SU-DHL-6 (cell line): ENCODE data around the gene ATP1B3.

Experiments
- H2AFZ ChIP-seq: fragments of 200-600 bp; sonication (generic); 2 replicates; pipeline ENCODE4 v1.6.1; 2014; ENCODE audit warnings: low read depth, mild to moderate bottlenecking, moderate library complexity, mixed read lengths, antibody characterized with exemption, low read length; ENCODE audit not compliant: severe bottlenecking
- H3F3A ChIP-seq: fragments of 200-600 bp; shearing (Covaris generic); 2 replicates; pipeline ENCODE4 v1.6.0; 2016; ENCODE audit warnings: antibody characterized with exemption, mild to moderate bottlenecking; ENCODE audit not compliant: insufficient read depth
- H3K27ac ChIP-seq: fragments of 200-600 bp; sonication (generic); 2 replicates; pipeline ENCODE4 v1.5.1; 2016; ENCODE audit warnings: low read depth, mild to moderate bottlenecking, low read length, moderate library complexity, mixed read lengths
- H3K27me3 ChIP-seq: fragments of 200-600 bp; sonication (generic), shearing (Covaris generic); 2 replicates; pipeline ENCODE4 v1.6.0; 2014; ENCODE audit warnings: mild to moderate bottlenecking, low read length
- H3K36me3 ChIP-seq: fragments of 200-600 bp; sonication (generic); 2 replicates; pipeline ENCODE4 v1.6.1; 2014; ENCODE audit warnings: mild to moderate bottlenecking, low read length, mixed read lengths
- H3K4me2 ChIP-seq: fragments of 300-600, 200-600 bp; shearing (Covaris generic), sonication (generic); 2 replicates; pipeline ENCODE4 v1.6.0; 2014; ENCODE audit warnings: low read length, low read depth, mild to moderate bottlenecking; ENCODE audit not compliant: poor library complexity, severe bottlenecking
- H3K4me3 ChIP-seq: fragments of 200-600 bp; sonication (generic); 2 replicates; pipeline ENCODE4 v1.5.1; 2014; ENCODE audit warnings: antibody characterized with exemption, low read length, mild to moderate bottlenecking, mixed read lengths; ENCODE audit not compliant: insufficient read depth, poor library complexity, severe bottlenecking
- H3K79me2 ChIP-seq: fragments of 200-600 bp; sonication (generic); 2 replicates; pipeline ENCODE4 v1.6.1; 2014; ENCODE audit warnings: mild to moderate bottlenecking, low read length, moderate library complexity; ENCODE audit not compliant: insufficient read depth
- H3K9ac ChIP-seq: fragments of 200-600 bp; sonication (generic); 2 replicates; pipeline ENCODE4 v1.7.0; 2014; ENCODE audit warnings: mild to moderate bottlenecking, low read length
- H3K9me2 ChIP-seq: fragments of 200-600 bp; sonication (generic); replicated peaks from 2 replicates; pipeline ENCODE4 v1.6.1; 2014; ENCODE audit warnings: low read length; ENCODE audit not compliant: insufficient read depth
- H3K9me3 ChIP-seq: fragments of 200-600 bp; sonication (generic); 2 replicates; pipeline ENCODE4 v1.6.1; 2014; ENCODE audit warnings: low read length, mixed read lengths; ENCODE audit not compliant: insufficient read depth
- H4K20me1 ChIP-seq: fragments of 200-600 bp; sonication (generic); 2 replicates; pipeline ENCODE4 v1.6.1; 2014; ENCODE audit warnings: low read depth, mild to moderate bottlenecking, antibody characterized with exemption, low read length, moderate library complexity, mixed read lengths
- EZH2phosphoT487 ChIP-seq: fragments of 200-600 bp; sonication (generic), shearing (Covaris generic); conservative IDR thresholded peaks from 2 replicates; pipeline ENCODE4 v1.6.1; 2018; ENCODE audit warnings: mild to moderate bottlenecking, antibody characterized with exemption, low read length, moderate library complexity, mixed read lengths
- TF ChIP-seq, protein P1 (sequence below): fragments of 200-600 bp; sonication (generic); IDR thresholded peaks from one replicate; pipeline ENCODE4 v1.5.1; 2017; ENCODE audit warnings: antibody characterized with exemption, mild to moderate bottlenecking, low read length, moderate library complexity; ENCODE audit not compliant: insufficient read depth, poor library complexity, severe bottlenecking

Gene ATP1B3

DNA sequence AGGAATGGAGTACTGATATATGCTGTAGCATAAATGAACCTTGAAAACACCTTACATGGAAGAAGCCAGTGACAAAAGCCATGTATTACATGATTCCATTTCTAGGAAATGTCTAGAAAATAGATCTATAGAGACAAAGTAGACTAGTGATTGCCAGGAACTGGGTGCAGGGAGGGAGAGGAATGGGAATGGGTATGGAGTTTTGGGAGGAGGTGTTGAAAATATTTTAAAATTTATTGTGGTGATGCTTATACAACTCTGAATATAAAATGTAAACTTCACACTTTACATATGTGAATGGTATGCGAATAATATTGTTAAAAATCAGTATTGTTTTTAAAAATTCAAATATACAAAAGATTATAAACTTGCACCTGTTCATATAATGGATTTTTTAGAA, 22.5 kb downstream of the ATP1B3 start:
- Histone ChIP-seq H4K20me1 (no peaks in the 10 kb centered on the region), H3K9me3 (no peaks in the 10 kb centered on the region), H3K4me2 (no peak overlapping the region), H3K9me2 (no peaks in the 10 kb centered on the region), H3K36me3 (peaks cover 23% of the 10 kb centered on the region), H3K27me3 (no peaks in the 10 kb centered on the region), H3F3A (no peaks in the 10 kb centered on the region), H3K4me3 (no peak overlapping the region), H3K9ac (no peak overlapping the region), H3K27ac (no peak overlapping the region), H2AFZ (no peak overlapping the region), H3K79me2 (peaks cover 76% of the 10 kb centered on the region)
- TF ChIP-seq, protein P1, sequence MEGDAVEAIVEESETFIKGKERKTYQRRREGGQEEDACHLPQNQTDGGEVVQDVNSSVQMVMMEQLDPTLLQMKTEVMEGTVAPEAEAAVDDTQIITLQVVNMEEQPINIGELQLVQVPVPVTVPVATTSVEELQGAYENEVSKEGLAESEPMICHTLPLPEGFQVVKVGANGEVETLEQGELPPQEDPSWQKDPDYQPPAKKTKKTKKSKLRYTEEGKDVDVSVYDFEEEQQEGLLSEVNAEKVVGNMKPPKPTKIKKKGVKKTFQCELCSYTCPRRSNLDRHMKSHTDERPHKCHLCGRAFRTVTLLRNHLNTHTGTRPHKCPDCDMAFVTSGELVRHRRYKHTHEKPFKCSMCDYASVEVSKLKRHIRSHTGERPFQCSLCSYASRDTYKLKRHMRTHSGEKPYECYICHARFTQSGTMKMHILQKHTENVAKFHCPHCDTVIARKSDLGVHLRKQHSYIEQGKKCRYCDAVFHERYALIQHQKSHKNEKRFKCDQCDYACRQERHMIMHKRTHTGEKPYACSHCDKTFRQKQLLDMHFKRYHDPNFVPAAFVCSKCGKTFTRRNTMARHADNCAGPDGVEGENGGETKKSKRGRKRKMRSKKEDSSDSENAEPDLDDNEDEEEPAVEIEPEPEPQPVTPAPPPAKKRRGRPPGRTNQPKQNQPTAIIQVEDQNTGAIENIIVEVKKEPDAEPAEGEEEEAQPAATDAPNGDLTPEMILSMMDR, result no peak
- TF ChIP-seq EZH2phosphoT487, result no peak

- no peak overlapping the region for H2AFZ ChIP-seq
- H3K79me2 ChIP-seq, result peaks cover 64% of the 10 kb centered on the region
- no peak overlapping the region for H3K27ac ChIP-seq
- no peaks in the 10 kb centered on the region for H3K27me3 ChIP-seq
- H3K36me3 ChIP-seq, result peaks cover 26% of the 10 kb centered on the region
- H3F3A ChIP-seq, result no peaks in the 10 kb centered on the region
- no peak for TF ChIP-seq EZH2phosphoT487
- TF ChIP-seq, protein P1, result no peak
- no peaks in the 10 kb centered on the region for H4K20me1 ChIP-seq
- no peak overlapping the region for H3K4me3 ChIP-seq
- H3K9me2 ChIP-seq, result no peaks in the 10 kb centered on the region
- H3K9me3 ChIP-seq, result no peaks in the 10 kb centered on the region
- H3K4me2 ChIP-seq, result no peak overlapping the region
- H3K9ac ChIP-seq, result no peak overlapping the region
Measured at GRCh38 chr3:141900343-141900742, 23.9 kb downstream of the ATP1B3 start.

- Histone ChIP-seq H4K20me1 (no peaks in the 10 kb centered on the region), H3K4me3 (no peak overlapping the region), H3F3A (0 out of 2 replicates have a peak, but pooled peaks cover 3% of the 10 kb centered on the region), H3K9ac (no peak overlapping the region), H2AFZ (no peak overlapping the region), H3K79me2 (peaks cover 49% of the 10 kb centered on the region), H3K4me2 (no peak overlapping the region), H3K36me3 (peaks cover 30% of the 10 kb centered on the region), H3K9me2 (no peaks in the 10 kb centered on the region), H3K27ac (no peak overlapping the region), H3K9me3 (no peaks in the 10 kb centered on the region), H3K27me3 (no peaks in the 10 kb centered on the region)
- TF ChIP-seq, protein P1, result no peak
- TF ChIP-seq EZH2phosphoT487, result no peak
Measured at GRCh38 chr3:141901914-141902313, 25.5 kb downstream of the ATP1B3 start.

DNA sequence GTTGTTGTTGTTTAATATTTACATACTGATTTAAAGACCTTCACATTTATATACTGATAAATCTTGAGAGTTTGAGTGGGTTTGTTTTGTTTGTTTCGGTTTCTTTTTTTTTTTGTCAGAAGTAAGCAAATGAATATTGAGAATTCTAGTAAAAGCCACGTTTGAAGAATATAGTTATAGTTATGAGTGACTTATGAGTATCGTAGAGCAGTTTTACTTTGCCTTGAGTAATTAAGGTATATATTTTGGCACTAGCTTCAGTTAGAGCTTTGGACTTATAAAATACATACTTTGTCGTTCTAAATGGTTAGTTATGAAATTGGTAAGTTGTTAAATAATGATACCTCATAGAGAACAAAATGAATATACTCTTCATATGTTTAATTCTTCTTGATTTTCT, 27.8 kb downstream of the ATP1B3 start:
- no peak overlapping the region for H3K9ac ChIP-seq
- H4K20me1 ChIP-seq, result no peaks in the 10 kb centered on the region
- H3K27ac ChIP-seq, result no peak overlapping the region
- H3F3A ChIP-seq, result 0 out of 2 replicates have a peak, but pooled peaks cover 3% of the 10 kb centered on the region
- peaks cover 27% of the 10 kb centered on the region for H3K79me2 ChIP-seq
- H2AFZ ChIP-seq, result no peak overlapping the region
- H3K9me2 ChIP-seq, result no peaks in the 10 kb centered on the region
- TF ChIP-seq, protein P1, result no peak
- no peak for TF ChIP-seq EZH2phosphoT487
- no peaks in the 10 kb centered on the region for H3K9me3 ChIP-seq
- H3K4me3 ChIP-seq, result no peak overlapping the region
- H3K4me2 ChIP-seq, result no peak overlapping the region
- no peaks in the 10 kb centered on the region for H3K27me3 ChIP-seq
- H3K36me3 ChIP-seq, result peaks cover 28% of the 10 kb centered on the region; the same call in 1 of the 2 replicates
